Trophoblast cell (in vitro differentiated cells and primary cell): ENCODE measurements around the gene SENP5.

Experiments used
- DNase-seq, 2 donors: peaks; one replicate each; pipeline ENCODE4 v3.0.0-alpha.2; 2016
- H2AFZ ChIP-seq: 2 replicates; pipeline ENCODE4 v1.6.1; 2013; ENCODE audit warnings: low read length, moderate library complexity, mild to moderate bottlenecking; ENCODE audit not compliant: insufficient read depth, poor library complexity
- H2AK5ac ChIP-seq: 2 replicates; pipeline ENCODE4 v1.6.1; 2013; ENCODE audit warnings: mild to moderate bottlenecking, low read length
- H2BK120ac ChIP-seq: 2 replicates; pipeline ENCODE4 v1.6.1; 2013; ENCODE audit warnings: low read length, mild to moderate bottlenecking, moderate library complexity; ENCODE audit not compliant: insufficient read depth, poor library complexity
- H2BK12ac ChIP-seq: 2 replicates; pipeline ENCODE4 v1.6.1; 2013; ENCODE audit warnings: mild to moderate bottlenecking, low read length, moderate library complexity
- H2BK5ac ChIP-seq: 2 replicates; pipeline ENCODE4 v1.6.1; 2013; ENCODE audit warnings: low read length, low read depth, moderate library complexity, mild to moderate bottlenecking; ENCODE audit not compliant: poor library complexity
- H3K14ac ChIP-seq: 2 replicates; pipeline ENCODE4 v1.6.1; 2013; ENCODE audit warnings: mild to moderate bottlenecking, low read length
- H3K18ac ChIP-seq: 2 replicates; pipeline ENCODE4 v1.6.1; 2013; ENCODE audit warnings: mild to moderate bottlenecking, low read length
- H3K23ac ChIP-seq: 2 replicates; pipeline ENCODE4 v1.6.1; 2013; ENCODE audit warnings: low read length
- H3K27ac ChIP-seq: 2 replicates; pipeline ENCODE4 v1.5.1; 2013; ENCODE audit warnings: low read depth, mild to moderate bottlenecking, inconsistent platforms, low read length, moderate library complexity
- H3K27me3 ChIP-seq: 2 replicates; pipeline ENCODE4 v1.6.1; 2013; ENCODE audit warnings: inconsistent platforms, mild to moderate bottlenecking, low read length, moderate library complexity; ENCODE audit not compliant: insufficient read depth
- H3K36me3 ChIP-seq, 2 experiments: 1 replicate in 1 of 2; 2 replicates in 1 of 2; pipeline ENCODE4 v1.6.1; 2013; ENCODE audit warnings: low read length in 2 of 2, mild to moderate bottlenecking in 2 of 2, moderate library complexity in 1 of 2; ENCODE audit not compliant: insufficient read depth in 2 of 2, control insufficient read depth in 1 of 2
- H3K4ac ChIP-seq: 2 replicates; pipeline ENCODE4 v1.6.1; 2013; ENCODE audit warnings: low read depth, mild to moderate bottlenecking, low read length, moderate library complexity
- H3K4me1 ChIP-seq, 2 experiments: 1 replicate in 1 of 2; 2 replicates in 1 of 2; pipeline ENCODE4 v1.6.1; 2013; ENCODE audit warnings: low read length in 2 of 2, mild to moderate bottlenecking in 2 of 2, moderate library complexity in 1 of 2; ENCODE audit not compliant: insufficient read depth in 2 of 2, control insufficient read depth in 1 of 2
- H3K4me2 ChIP-seq: 2 replicates; pipeline ENCODE4 v1.6.1; 2013; ENCODE audit warnings: inconsistent platforms, mild to moderate bottlenecking, low read length, moderate library complexity
- H3K4me3 ChIP-seq: 2 replicates; pipeline ENCODE4 v1.5.1; 2013; ENCODE audit warnings: mild to moderate bottlenecking, low read depth, low read length, inconsistent platforms
- H3K79me1 ChIP-seq: one replicate; pipeline ENCODE4 v1.6.1; 2013; ENCODE audit warnings: low read length
- H3K79me2 ChIP-seq: 2 replicates; pipeline ENCODE4 v1.6.1; 2013; ENCODE audit warnings: low read length, mild to moderate bottlenecking; ENCODE audit not compliant: control insufficient read depth, insufficient read depth, poor library complexity
- H3K9ac ChIP-seq: 2 replicates; pipeline ENCODE4 v1.6.1; 2013; ENCODE audit warnings: mild to moderate bottlenecking, low read length
- H3K9me3 ChIP-seq: 2 replicates; pipeline ENCODE4 v1.6.1; 2013; ENCODE audit warnings: low read depth, mild to moderate bottlenecking, control low read depth, inconsistent platforms, low read length; ENCODE audit not compliant: insufficient read depth
- H4K12ac ChIP-seq: 2 replicates; pipeline ENCODE4 v1.6.1; 2013; ENCODE audit warnings: low read depth, mild to moderate bottlenecking, low read length, moderate library complexity
- H4K8ac ChIP-seq: 2 replicates; pipeline ENCODE4 v1.6.1; 2013; ENCODE audit warnings: low read depth, mild to moderate bottlenecking, low read length, moderate library complexity
- H4K91ac ChIP-seq: one replicate; pipeline ENCODE4 v1.6.1; 2013; ENCODE audit warnings: low read depth, mild to moderate bottlenecking, low read length, moderate library complexity
- WGBS: extraction: QIAGEN DNeasy Blood & Tissue Kit; methylation state at CpG from one replicate; pipeline ENCODE4 v1.1.7; 2013; ENCODE audit warnings: missing lambda C conversion rate; ENCODE audit not compliant: insufficient read length, insufficient coverage; ENCODE audit errors: extremely low coverage; 5-methylcytosine and 5-hydroxymethylcytosine counted together

Gene SENP5

GRCh38 chr3:196963631-196963953, 95.9 kb downstream of the SENP5 start:
- Histone ChIP-seq H2AFZ (no peak overlapping the region), H3K4ac (no peak overlapping the region)
- no CpG with 5 or more reads among the region's 2 CpGs for WGBS

DNA sequence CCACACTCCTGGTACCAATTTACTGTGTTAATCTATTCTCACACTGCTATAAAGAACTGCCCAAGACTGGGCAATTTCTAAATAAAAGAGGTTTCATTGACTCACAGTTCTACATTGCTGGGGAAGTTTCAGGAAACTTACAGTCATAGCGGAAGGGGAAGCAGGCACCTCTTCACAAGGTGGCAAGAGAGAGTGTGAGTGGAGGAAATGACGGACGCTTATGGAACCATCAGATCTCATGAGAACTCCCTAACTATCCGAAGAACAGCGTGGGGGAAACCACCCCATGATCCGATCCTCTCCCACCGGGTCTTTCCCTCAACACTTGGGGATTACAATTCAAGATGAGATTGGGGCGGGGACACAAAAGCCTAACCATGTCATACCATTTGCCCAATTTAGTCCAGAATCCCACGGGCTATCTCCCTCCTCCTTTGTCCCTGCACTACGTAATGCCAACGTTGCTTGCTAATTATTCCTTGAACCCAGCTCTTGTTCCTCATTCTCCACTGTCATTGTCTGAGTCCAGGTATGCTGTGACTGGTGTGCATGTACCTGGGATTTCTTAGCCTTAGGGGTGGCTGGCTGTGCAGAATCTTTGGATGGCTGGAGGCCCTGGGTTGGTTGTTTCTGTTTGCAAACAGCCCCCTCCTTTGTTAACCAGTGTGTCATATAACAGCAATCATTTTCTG, 97.5 kb downstream of the SENP5 start:
- H3K79me2 ChIP-seq: no peaks in the 10 kb centered on the region
- no peak overlapping the region for H3K4ac ChIP-seq
- no peak overlapping the region for H3K23ac ChIP-seq
- H2BK120ac ChIP-seq: no peak overlapping the region
- H2AK5ac ChIP-seq: no peak overlapping the region
- H3K18ac ChIP-seq: no peak overlapping the region
- H4K91ac ChIP-seq: no peak overlapping the region
- peaks cover 3 to 8% of the 10 kb centered on the region in 2 experiments for H3K4me1 ChIP-seq
- H2BK12ac ChIP-seq: no peak overlapping the region
- H3K9me3 ChIP-seq: peaks cover 8% of the 10 kb centered on the region
- H3K4me3 ChIP-seq: no peak overlapping the region
- H3K36me3 ChIP-seq: no peaks in the 10 kb centered on the region
- H3K27me3 ChIP-seq: peaks cover 45% of the 10 kb centered on the region
- H3K79me1 ChIP-seq: no peaks in the 10 kb centered on the region
- no peak for DNase-seq
- H3K14ac ChIP-seq: no peak overlapping the region
- H3K27ac ChIP-seq: no peak overlapping the region
- no CpG with 5 or more reads among the region's 11 CpGs for WGBS
- H4K12ac ChIP-seq: no peak overlapping the region
- H2AFZ ChIP-seq: no peak overlapping the region
- no peak overlapping the region for H3K4me2 ChIP-seq
- no peak overlapping the region for H4K8ac ChIP-seq
- H3K9ac ChIP-seq: no peak overlapping the region
- H2BK5ac ChIP-seq: no peak overlapping the region

More at GRCh38 chr3:196963631-196963953, 95.9 kb downstream of the SENP5 start:
- Histone ChIP-seq H3K27ac (no peak overlapping the region), H3K18ac (no peak overlapping the region), H3K9ac (no peak overlapping the region), H3K27me3 (peaks cover 32% of the 10 kb centered on the region), H3K9me3 (peaks cover 6% of the 10 kb centered on the region), H3K14ac (no peak overlapping the region), H4K12ac (no peak overlapping the region), H3K4me2 (no peak overlapping the region), H2BK12ac (no peak overlapping the region), H2BK5ac (no peak overlapping the region), H4K91ac (no peak overlapping the region), H3K36me3 (no peaks in the 10 kb centered on the region), H3K79me2 (no peaks in the 10 kb centered on the region), H2BK120ac (no peak overlapping the region), H3K4me3 (no peak overlapping the region), H2AK5ac (no peak overlapping the region), H3K23ac (no peak overlapping the region), H3K4me1 (peaks cover 3% of the 10 kb centered on the region in 2 experiments), H3K79me1 (no peaks in the 10 kb centered on the region), H4K8ac (no peak overlapping the region)
- DNase-seq: no peak

GRCh38 chr3:196965804-196966173, 98.1 kb downstream of the SENP5 start:
- Histone ChIP-seq H3K9me3 (peaks cover 10% of the 10 kb centered on the region), H3K79me1 (no peaks in the 10 kb centered on the region), H4K91ac (no peak overlapping the region), H2BK5ac (no peak overlapping the region), H3K4me2 (no peak overlapping the region), H3K79me2 (no peaks in the 10 kb centered on the region), H3K27ac (no peak overlapping the region), H3K18ac (no peak overlapping the region), H3K36me3 (no peaks in the 10 kb centered on the region), H2AK5ac (no peak overlapping the region), H3K4me1 (peaks cover 3 to 8% of the 10 kb centered on the region in 2 experiments), H3K4ac (no peak overlapping the region), H2BK12ac (no peak overlapping the region), H4K12ac (no peak overlapping the region), H3K27me3 (peaks cover 50% of the 10 kb centered on the region), H3K14ac (no peak overlapping the region), H2BK120ac (no peak overlapping the region), H3K23ac (no peak overlapping the region), H3K4me3 (no peak overlapping the region), H3K9ac (no peak overlapping the region), H2AFZ (no peak overlapping the region), H4K8ac (no peak overlapping the region)
- no peak for DNase-seq
- WGBS: no CpG with 5 or more reads among the region's 10 CpGs

DNA sequence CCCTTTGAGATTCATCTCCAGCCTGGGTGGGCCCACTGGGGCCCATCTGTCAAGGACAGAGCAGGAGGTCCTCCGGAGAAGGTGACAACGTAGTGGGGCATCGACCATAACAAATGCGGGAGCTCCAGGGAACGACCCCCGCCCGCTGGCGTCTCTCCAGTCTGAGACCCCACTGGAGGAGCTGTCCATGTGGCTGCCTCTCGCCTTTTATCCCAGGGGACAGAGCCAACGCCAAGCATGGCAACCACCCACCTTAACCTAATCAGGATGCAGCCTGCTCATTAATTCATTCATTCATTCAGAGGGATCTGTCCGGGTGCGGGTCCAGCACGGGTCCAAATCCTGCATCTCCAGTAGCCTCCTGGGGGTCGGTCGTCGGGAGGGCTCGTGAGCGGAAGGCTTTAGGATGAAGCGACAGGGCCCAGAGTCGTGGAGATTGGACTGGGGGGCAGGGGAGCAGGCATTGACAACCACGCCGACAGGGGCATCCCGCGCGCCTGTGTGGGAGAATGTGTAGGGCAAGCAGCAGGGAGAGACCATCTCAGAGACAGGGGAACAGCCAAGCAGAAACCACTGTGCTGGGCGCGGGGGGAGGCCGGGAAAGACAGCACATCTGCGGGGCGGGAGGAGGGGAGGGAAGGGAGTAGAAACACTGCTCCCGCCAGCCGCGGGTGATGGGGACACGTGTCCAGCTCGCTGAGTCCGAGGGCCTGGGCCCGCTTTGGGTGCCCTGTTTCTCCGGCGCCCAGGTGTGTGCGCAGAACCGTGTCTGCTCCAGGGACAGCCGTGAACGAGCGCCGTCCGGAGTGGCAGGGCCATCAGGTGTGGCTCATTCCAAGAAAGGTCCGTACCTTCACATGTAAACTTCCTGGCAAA, 99.0 kb downstream of the SENP5 start:
- no CpG with 5 or more reads among the region's 47 CpGs for WGBS
- Histone ChIP-seq H4K91ac (no peak overlapping the region), H3K4ac (no peak overlapping the region), H2BK5ac (no peak overlapping the region), H3K36me3 (no peaks in the 10 kb centered on the region), H3K79me1 (no peaks in the 10 kb centered on the region), H2AK5ac (no peak overlapping the region), H4K8ac (no peak overlapping the region), H3K14ac (no peak overlapping the region), H3K18ac (no peak overlapping the region), H3K4me3 (no peak overlapping the region), H3K27ac (no peak overlapping the region), H3K4me2 (no peak overlapping the region), H2BK120ac (no peak overlapping the region), H2BK12ac (no peak overlapping the region), H3K23ac (no peak overlapping the region), H4K12ac (no peak overlapping the region), H2AFZ (no peak overlapping the region), H3K27me3 (peaks cover 55% of the 10 kb centered on the region), H3K9ac (peak overlapping the region; percentile 20), H3K4me1 (peaks cover 3 to 8% of the 10 kb centered on the region in 2 experiments), H3K9me3 (peaks cover 13% of the 10 kb centered on the region), H3K79me2 (no peaks in the 10 kb centered on the region)
- DNase-seq: no peak
